OCI-LY3 (cell line): ENCODE results near the gene FEM1B.

ENCODE experiments used
- H2AFZ ChIP-seq: fragments of 200-600, 300-600 bp; shearing (Covaris generic); 2 replicates; pipeline ENCODE4 v1.6.0; 2014; ENCODE audit warnings: antibody characterized with exemption, low read depth, low read length
- H3K27ac ChIP-seq: fragments of 200-600, 300-600 bp; sonication (generic); 2 replicates; pipeline ENCODE4 v1.5.1; 2014; ENCODE audit warnings: mild to moderate bottlenecking, low read length, moderate library complexity, mixed read lengths
- H3K27me3 ChIP-seq: fragments of 200-600, 300-600 bp; sonication (generic); 2 replicates; pipeline ENCODE4 v1.6.1; 2014; ENCODE audit warnings: low read depth, low read length, mixed read lengths
- H3K36me3 ChIP-seq: fragments of 200-600, 300-600 bp; sonication (generic); replicated peaks from 2 replicates; pipeline ENCODE3; 2014; ENCODE audit warnings: low read depth, low read length, mixed read lengths
- H3K4me1 ChIP-seq: fragments of 300-600, 200-600 bp; sonication (generic); 2 replicates; pipeline ENCODE4 v1.6.1; 2014; ENCODE audit warnings: low read length, mixed read lengths
- H3K4me2 ChIP-seq: fragments of 200-600, 300-600 bp; sonication (generic); 2 replicates; pipeline ENCODE4 v1.6.1; 2014; ENCODE audit warnings: low read length, mixed read lengths
- H3K4me3 ChIP-seq: fragments of 300-600, 200-600 bp; sonication (generic); 2 replicates; pipeline ENCODE4 v1.5.1; 2014; ENCODE audit warnings: antibody characterized with exemption, mild to moderate bottlenecking, low read length, moderate library complexity
- H3K79me2 ChIP-seq: fragments of 300-600, 200-600 bp; shearing (Covaris generic); 2 replicates; pipeline ENCODE4 v1.6.1; 2014; ENCODE audit warnings: mild to moderate bottlenecking, low read length, mixed read lengths
- H3K9ac ChIP-seq: fragments of 300-600, 200-600 bp; shearing (Covaris generic); 2 replicates; pipeline ENCODE4 v1.6.0; 2014; ENCODE audit warnings: mild to moderate bottlenecking, low read length, moderate library complexity
- H3K9me3 ChIP-seq: fragments of 200-600, 300-600 bp; shearing (Covaris generic); 2 replicates; pipeline ENCODE4 v1.6.1; 2014; ENCODE audit warnings: low read length, mixed read lengths; ENCODE audit not compliant: insufficient read depth
- H4K20me1 ChIP-seq: fragments of 200-600, 300-600 bp; sonication (generic); 2 replicates; pipeline ENCODE4 v1.6.1; 2016; ENCODE audit warnings: low read length, mixed read lengths; ENCODE audit not compliant: insufficient read depth
- EZH2phosphoT487 ChIP-seq: fragments of 200-600 bp; shearing (Covaris generic); IDR thresholded peaks from 2 replicates; pipeline ENCODE4 v1.6.1; 2018; ENCODE audit warnings: antibody characterized with exemption, mixed run types, low read depth
- TF ChIP-seq, protein P1 (sequence below): fragments of 200-600, 300-600 bp; sonication (generic); IDR thresholded peaks from 2 replicates; pipeline ENCODE4 v1.5.1; 2014; ENCODE audit warnings: antibody characterized with exemption, low read length, low read depth

FEM1B gene

GRCh38 chr15:68343579-68344225 is 66.2 kb downstream of the FEM1B start:
- H3K4me1 ChIP-seq = peaks cover 7% of the 10 kb centered on the region; the same call in 1 of the 2 replicates
- no peaks in the 10 kb centered on the region for H4K20me1 ChIP-seq
- no peak overlapping the region for H2AFZ ChIP-seq
- TF ChIP-seq EZH2phosphoT487 = no peak
- TF ChIP-seq, protein P1, sequence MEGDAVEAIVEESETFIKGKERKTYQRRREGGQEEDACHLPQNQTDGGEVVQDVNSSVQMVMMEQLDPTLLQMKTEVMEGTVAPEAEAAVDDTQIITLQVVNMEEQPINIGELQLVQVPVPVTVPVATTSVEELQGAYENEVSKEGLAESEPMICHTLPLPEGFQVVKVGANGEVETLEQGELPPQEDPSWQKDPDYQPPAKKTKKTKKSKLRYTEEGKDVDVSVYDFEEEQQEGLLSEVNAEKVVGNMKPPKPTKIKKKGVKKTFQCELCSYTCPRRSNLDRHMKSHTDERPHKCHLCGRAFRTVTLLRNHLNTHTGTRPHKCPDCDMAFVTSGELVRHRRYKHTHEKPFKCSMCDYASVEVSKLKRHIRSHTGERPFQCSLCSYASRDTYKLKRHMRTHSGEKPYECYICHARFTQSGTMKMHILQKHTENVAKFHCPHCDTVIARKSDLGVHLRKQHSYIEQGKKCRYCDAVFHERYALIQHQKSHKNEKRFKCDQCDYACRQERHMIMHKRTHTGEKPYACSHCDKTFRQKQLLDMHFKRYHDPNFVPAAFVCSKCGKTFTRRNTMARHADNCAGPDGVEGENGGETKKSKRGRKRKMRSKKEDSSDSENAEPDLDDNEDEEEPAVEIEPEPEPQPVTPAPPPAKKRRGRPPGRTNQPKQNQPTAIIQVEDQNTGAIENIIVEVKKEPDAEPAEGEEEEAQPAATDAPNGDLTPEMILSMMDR = no peak
- H3K9ac ChIP-seq = no peak overlapping the region
- no peaks in the 10 kb centered on the region for H3K36me3 ChIP-seq
- peaks cover 14% of the 10 kb centered on the region for H3K27me3 ChIP-seq
- H3K27ac ChIP-seq = no peak overlapping the region
- H3K4me3 ChIP-seq = no peak overlapping the region
- H3K79me2 ChIP-seq = no peaks in the 10 kb centered on the region
- H3K4me2 ChIP-seq = no peak overlapping the region
- H3K9me3 ChIP-seq = no peaks in the 10 kb centered on the region

DNA sequence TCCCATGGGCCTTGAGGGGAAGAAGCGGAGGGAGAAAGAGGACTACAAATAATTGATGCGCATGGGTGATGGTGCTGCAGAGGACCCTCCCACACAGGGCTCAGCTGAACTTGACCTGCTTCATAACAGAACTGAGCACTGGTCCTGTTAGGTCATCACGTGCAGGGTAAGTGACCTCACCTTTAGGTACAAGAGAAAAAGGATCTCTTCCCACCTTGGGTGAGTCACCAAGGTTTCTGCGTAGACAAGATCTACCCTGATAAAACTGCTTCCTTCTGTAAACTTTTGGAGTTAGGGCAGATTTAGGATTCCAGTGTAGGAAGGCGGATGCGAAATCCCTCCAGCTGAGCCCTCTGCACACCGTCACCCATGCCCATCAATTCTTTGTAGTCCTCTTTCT is 67.1 kb downstream of the FEM1B start:
- H3K4me2 ChIP-seq = no peak overlapping the region
- H3K36me3 ChIP-seq = no peaks in the 10 kb centered on the region
- peaks cover 9% of the 10 kb centered on the region; the same call in 1 of the 2 replicates for H3K4me1 ChIP-seq

More for the DNA sequence above, 67.1 kb downstream of the FEM1B start:
- Histone ChIP-seq H3K79me2 (no peaks in the 10 kb centered on the region), H2AFZ (no peak overlapping the region), H3K27me3 (peaks cover 14% of the 10 kb centered on the region), H4K20me1 (no peaks in the 10 kb centered on the region), H3K9me3 (no peaks in the 10 kb centered on the region), H3K9ac (no peak overlapping the region), H3K4me3 (no peak overlapping the region), H3K27ac (no peak overlapping the region)
- TF ChIP-seq, protein P1 = no peak
- TF ChIP-seq EZH2phosphoT487 = no peak
